ENCODE data around the gene PRKAR1B. TPM values are rescaled to one million over a fixed set of nuclear protein-coding genes. Genes with fewer than 3 reads are reported as not detected.

The PRKAR1B gene
- total RNA-seq, 1 experiment from 2014 or later, result 51.7 TPM

DNA sequence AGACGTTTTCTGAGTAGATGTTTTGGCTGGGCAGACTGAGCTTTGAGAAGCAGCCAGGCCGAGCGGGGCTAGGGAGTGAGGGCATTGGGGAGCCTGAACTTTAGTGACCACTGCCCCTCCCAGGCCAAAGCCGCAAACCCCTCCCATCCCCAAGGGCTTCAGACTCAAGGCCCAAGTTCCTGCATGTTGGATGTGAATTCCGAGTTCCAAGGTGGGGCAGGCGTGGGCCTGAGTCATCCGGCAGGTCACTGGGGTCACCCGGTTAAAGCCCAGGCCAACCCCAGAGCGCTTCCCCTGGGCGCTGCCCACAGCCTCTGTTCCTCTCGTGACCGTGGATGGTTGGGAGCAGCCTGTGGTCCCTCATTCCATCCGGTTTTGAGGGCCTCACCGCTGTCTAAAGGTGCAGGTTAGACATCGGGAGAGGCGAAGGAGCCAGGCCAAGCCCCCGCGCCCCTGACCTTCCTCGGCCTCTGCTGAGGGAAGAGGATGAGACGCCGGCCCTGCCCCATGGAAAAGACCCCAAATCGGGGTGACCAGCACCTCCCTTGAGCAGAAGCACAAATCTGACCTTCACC is 200.5 kb downstream of the PRKAR1B start:
- intact Hi-C loops (cut with micrococcal nuclease; ENCODE audit: unreplicated experiment), result loop anchor here (1.0 to 5.0 kb wide), 2 partner anchors 12 to 286 kb away; no protein-coding TSS in a partner anchor
- H3K27me3 ChIP-seq (ENCODE audit: insufficient read depth, low read depth), result no peaks in the 10 kb centered on the region
- TF ChIP-seq, protein P1, sequence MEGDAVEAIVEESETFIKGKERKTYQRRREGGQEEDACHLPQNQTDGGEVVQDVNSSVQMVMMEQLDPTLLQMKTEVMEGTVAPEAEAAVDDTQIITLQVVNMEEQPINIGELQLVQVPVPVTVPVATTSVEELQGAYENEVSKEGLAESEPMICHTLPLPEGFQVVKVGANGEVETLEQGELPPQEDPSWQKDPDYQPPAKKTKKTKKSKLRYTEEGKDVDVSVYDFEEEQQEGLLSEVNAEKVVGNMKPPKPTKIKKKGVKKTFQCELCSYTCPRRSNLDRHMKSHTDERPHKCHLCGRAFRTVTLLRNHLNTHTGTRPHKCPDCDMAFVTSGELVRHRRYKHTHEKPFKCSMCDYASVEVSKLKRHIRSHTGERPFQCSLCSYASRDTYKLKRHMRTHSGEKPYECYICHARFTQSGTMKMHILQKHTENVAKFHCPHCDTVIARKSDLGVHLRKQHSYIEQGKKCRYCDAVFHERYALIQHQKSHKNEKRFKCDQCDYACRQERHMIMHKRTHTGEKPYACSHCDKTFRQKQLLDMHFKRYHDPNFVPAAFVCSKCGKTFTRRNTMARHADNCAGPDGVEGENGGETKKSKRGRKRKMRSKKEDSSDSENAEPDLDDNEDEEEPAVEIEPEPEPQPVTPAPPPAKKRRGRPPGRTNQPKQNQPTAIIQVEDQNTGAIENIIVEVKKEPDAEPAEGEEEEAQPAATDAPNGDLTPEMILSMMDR (conservative IDR thresholded peaks at IDR 0.05), result no peak
- TF ChIP-seq EZH2 (IDR thresholded peaks at IDR 0.05; ENCODE audit: low read depth), result no peak
- H3K36me3 ChIP-seq (ENCODE audit: low read depth), result no peaks in the 10 kb centered on the region
- H3K4me2 ChIP-seq, result peak overlapping the region; percentile 42
- POLR2A ChIA-PET (ENCODE audit: unreplicated experiment), result interaction anchor here (0.6 to 0.8 kb wide), 4 partner anchors 13 to 49 kb away, joined by 3 to 6 read pairs (median 4); no protein-coding TSS in a partner anchor
- H3K27ac ChIP-seq, result no peak overlapping the region
- CTCF ChIA-PET, result interaction anchor here (0.8 kb wide), 1 partner anchor 16 kb away, joined by 3 read pairs; no protein-coding TSS in a partner anchor
- peaks cover 45% of the 10 kb centered on the region for H3F3A ChIP-seq (ENCODE audit: insufficient read depth, low read depth)
- H3K4me1 ChIP-seq (replicated peaks; ENCODE audit: insufficient read depth), result peaks cover 42% of the 10 kb centered on the region
- H3K4me3 ChIP-seq, result no peak overlapping the region
- no peaks in the 10 kb centered on the region for H3K9me2 ChIP-seq (ENCODE audit: insufficient read depth)
- H3K9me3 ChIP-seq (ENCODE audit: insufficient read depth, low read depth), result no peaks in the 10 kb centered on the region
- H2AFZ ChIP-seq, result no peak overlapping the region
- no peaks in the 10 kb centered on the region for H3K79me2 ChIP-seq (ENCODE audit: low read depth)
- peak; percentile 77 to 89 for DNase-seq
- TSS peak; percentile 9 for BruUV-seq (replicated peaks)
- no peaks in the 10 kb centered on the region for H4K20me1 ChIP-seq (ENCODE audit: insufficient read depth)

DNA sequence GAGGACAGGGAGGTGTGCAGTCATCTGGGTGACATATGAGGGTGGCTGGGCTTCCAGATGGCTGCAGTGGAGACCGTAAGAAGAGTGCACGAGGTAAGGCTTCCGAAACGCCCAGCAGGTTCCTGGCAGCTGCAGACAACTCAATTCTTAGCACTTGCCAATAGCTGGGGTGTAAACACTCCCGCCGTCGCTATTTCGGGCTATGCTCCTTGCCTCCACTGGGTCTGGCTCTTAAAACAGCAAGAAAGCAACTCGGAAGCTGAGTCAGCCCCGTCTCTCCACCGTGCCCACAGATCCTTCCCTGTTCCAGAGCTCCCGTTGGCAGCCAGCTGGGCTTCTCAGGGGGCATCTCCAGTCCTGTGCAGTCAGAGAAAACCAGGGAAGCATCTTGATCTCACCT is 201.3 kb downstream of the PRKAR1B start:
- Histone ChIP-seq H3K36me3 (ENCODE audit: low read depth) (no peaks in the 10 kb centered on the region), H3K4me3 (no peak overlapping the region), H3K9me2 (ENCODE audit: insufficient read depth) (no peaks in the 10 kb centered on the region), H3K79me2 (ENCODE audit: low read depth) (no peaks in the 10 kb centered on the region), H2AFZ (no peak overlapping the region), H3K27ac (no peak overlapping the region), H3K27me3 (ENCODE audit: insufficient read depth, low read depth) (no peaks in the 10 kb centered on the region), H4K20me1 (ENCODE audit: insufficient read depth) (no peaks in the 10 kb centered on the region), H3F3A (ENCODE audit: insufficient read depth, low read depth) (peaks cover 45% of the 10 kb centered on the region), H3K9me3 (ENCODE audit: insufficient read depth, low read depth) (no peaks in the 10 kb centered on the region), H3K4me1 (replicated peaks; ENCODE audit: insufficient read depth) (peaks cover 46% of the 10 kb centered on the region), H3K4me2 (peak overlapping the region; percentile 42)
- DNase-seq, result peak in 1 of 2 experiments; percentile 33
- intact Hi-C loops (cut with micrococcal nuclease; ENCODE audit: unreplicated experiment), result loop anchor here (1.0 to 5.0 kb wide), 2 partner anchors 13 to 287 kb away; no protein-coding TSS in a partner anchor
- POLR2A ChIA-PET (ENCODE audit: unreplicated experiment), result no interaction called here
- CTCF ChIA-PET, result no interaction called here
- no TSS peak for BruUV-seq (replicated peaks)
- TF ChIP-seq, protein P1 (conservative IDR thresholded peaks at IDR 0.05), result no peak
- no peak for TF ChIP-seq EZH2 (IDR thresholded peaks at IDR 0.05; ENCODE audit: low read depth)

DNA sequence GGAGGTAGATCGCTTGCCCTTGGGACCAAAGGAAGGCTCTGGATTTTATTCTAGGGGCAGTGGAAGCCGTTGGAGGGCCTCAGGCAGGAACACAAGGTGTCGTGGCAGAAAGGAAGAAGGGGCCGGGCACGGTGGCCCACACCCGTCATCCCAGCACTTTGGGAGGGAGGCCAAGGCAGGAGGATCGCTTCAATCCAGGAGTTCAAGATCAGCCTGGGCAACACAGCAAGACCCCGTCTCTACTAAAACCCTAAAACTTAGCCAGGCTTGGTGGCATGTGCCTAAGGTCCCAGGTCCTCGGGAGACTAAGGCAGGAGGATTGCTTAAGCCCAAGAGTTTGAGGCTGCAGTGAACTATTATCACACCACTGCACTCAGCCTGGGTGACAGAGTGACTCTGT is 202.3 kb downstream of the PRKAR1B start:
- H3K4me1 ChIP-seq (replicated peaks; ENCODE audit: insufficient read depth), result peaks cover 37% of the 10 kb centered on the region
- no peaks in the 10 kb centered on the region for H3K9me3 ChIP-seq (ENCODE audit: insufficient read depth, low read depth)
- no peak overlapping the region for H3K27ac ChIP-seq
- TF ChIP-seq EZH2 (IDR thresholded peaks at IDR 0.05; ENCODE audit: low read depth), result no peak
- TF ChIP-seq, protein P1 (conservative IDR thresholded peaks at IDR 0.05), result no peak
- peaks cover 36% of the 10 kb centered on the region for H3F3A ChIP-seq (ENCODE audit: insufficient read depth, low read depth)
- no peaks in the 10 kb centered on the region for H3K36me3 ChIP-seq (ENCODE audit: low read depth)
- H3K9me2 ChIP-seq (ENCODE audit: insufficient read depth), result no peaks in the 10 kb centered on the region
- intact Hi-C loops (cut with micrococcal nuclease; ENCODE audit: unreplicated experiment), result loop anchor here (5.0 kb wide), 1 partner anchor 288 kb away; no protein-coding TSS in a partner anchor
- H3K4me2 ChIP-seq, result no peak overlapping the region
- no TSS peak for BruUV-seq (replicated peaks)
- CTCF ChIA-PET, result no interaction called here
- no peaks in the 10 kb centered on the region for H3K27me3 ChIP-seq (ENCODE audit: insufficient read depth, low read depth)
- H2AFZ ChIP-seq, result no peak overlapping the region
- H3K79me2 ChIP-seq (ENCODE audit: low read depth), result no peaks in the 10 kb centered on the region
- no peaks in the 10 kb centered on the region for H4K20me1 ChIP-seq (ENCODE audit: insufficient read depth)
- POLR2A ChIA-PET (ENCODE audit: unreplicated experiment), result interaction anchor here (0.6 kb wide), 1 partner anchor 353 kb away, joined by 6 read pairs; no protein-coding TSS in a partner anchor
- no peak overlapping the region for H3K4me3 ChIP-seq
- DNase-seq, result no peak

Data from PC-9 (cell line).